HepG2 (cell line): ENCODE measurements around the gene PACC1. TPM values are rescaled to one million over a fixed set of nuclear protein-coding genes. Genes with fewer than 3 reads are reported as not detected.

Experiments
- ATAC-seq: fragments of 200-7000 bp; cut with Tn5 transposase; 3 replicates; pipeline ENCODE4 v1.9.1; 2020; ENCODE audit warnings: mild to moderate bottlenecking, moderate library complexity
- BruUV-seq: library from RNA; stranded (reverse); fragments of 400-500 nt; replicated peaks from 2 replicates; lab custom pipeline; 2021; lab: Mats Ljungman, UMichigan
- CTCF ChIA-PET: fragments of 300-600 bp; formaldehyde crosslinking; extraction: SDS; loops from one replicate; lab custom pipeline; 2021; ENCODE audit warnings: low total read pairs, inconsistent platforms, low intra/inter-chr PET ratio; lab: Yijun Ruan, JAX
- POLR2A ChIA-PET: fragments of 350-600 bp; sonication (Branson Sonifier 250); formaldehyde crosslinking; loops from one replicate; lab custom pipeline; 2020; ENCODE audit warnings: antibody characterized with exemption, inconsistent platforms; lab: Yijun Ruan, JAX
- DNase-seq: peaks from one replicate; pipeline ENCODE4 v3.0.0-alpha.2; 2015; ENCODE audit warnings: low spot score
- FAIRE-seq: peaks from 3 replicates; lab custom pipeline; 2011; peaks lifted over from hg19 to GRCh38; lab: Jason Lieb, UNC
- H2AFZ ChIP-seq: one replicate; pipeline ENCODE4 v1.6.1; 2011; ENCODE audit warnings: low read length, inconsistent platforms
- H3K27ac ChIP-seq: fragments of 300-600 bp; 3 replicates; pipeline ENCODE4 v1.8.0; 2011; ENCODE audit warnings: mixed run types, mild to moderate bottlenecking, mixed read lengths, low read length, inconsistent platforms; ENCODE audit not compliant: insufficient read depth; ENCODE audit errors: extremely low read length
- H3K27me3 ChIP-seq, 2 experiments: fragments of 200-600 bp in 1 of 2; 2 replicates in 1 of 2; 3 replicates in 1 of 2; pipeline versions ENCODE4 v1.6.0 to v1.8.0; 2011; ENCODE audit warnings: low read length in 2 of 2, mild to moderate bottlenecking in 2 of 2, moderate library complexity in 2 of 2, inconsistent platforms in 1 of 2; ENCODE audit not compliant: insufficient read depth in 2 of 2, control insufficient read depth in 1 of 2
- H3K36me3 ChIP-seq, 2 experiments: fragments of 200-600 bp in 1 of 2; replicated peaks in 1 of 2; 2 replicates in 1 of 2; 3 replicates in 1 of 2; pipeline versions ENCODE4 v1.5.1 to v1.8.0; 2011; ENCODE audit warnings: low read length in 2 of 2, inconsistent platforms in 1 of 2; ENCODE audit not compliant: insufficient read depth in 2 of 2, control insufficient read depth in 1 of 2
- H3K4me1 ChIP-seq: 2 replicates; pipeline ENCODE4 v1.5.1; 2012; ENCODE audit warnings: low read length, inconsistent platforms; ENCODE audit not compliant: insufficient read depth
- H3K4me2 ChIP-seq: 2 replicates; pipeline ENCODE4 v1.6.0; 2011; ENCODE audit warnings: low read depth, low read length, inconsistent platforms
- H3K4me3 ChIP-seq, 3 experiments: fragments of 200-600 bp in 1 of 3; sonication (generic), shearing (Covaris generic) in 1 of 3; replicated peaks in 1 of 3; 2 replicates each; pipeline ENCODE4 v1.5.1; 2011 to 2016; ENCODE audit warnings: low read length in 3 of 3, inconsistent platforms in 2 of 3, low read depth in 2 of 3, mild to moderate bottlenecking in 2 of 3, control low read depth in 1 of 3, mixed read lengths in 1 of 3; ENCODE audit not compliant: insufficient read depth in 1 of 3
- H3K79me2 ChIP-seq: one replicate; pipeline ENCODE4 v1.6.1; 2011; ENCODE audit warnings: low read length, inconsistent platforms; ENCODE audit not compliant: insufficient read depth
- H3K9ac ChIP-seq: 2 replicates; pipeline ENCODE4 v1.6.0; 2011; ENCODE audit warnings: mild to moderate bottlenecking, low read depth, low read length, inconsistent platforms; ENCODE audit not compliant: insufficient read depth
- H3K9me3 ChIP-seq: 2 replicates; pipeline ENCODE4 v1.5.1; 2012; ENCODE audit warnings: mild to moderate bottlenecking, low read length
- H4K20me1 ChIP-seq: 2 replicates; pipeline ENCODE4 v1.6.0; 2011; ENCODE audit warnings: inconsistent platforms, mild to moderate bottlenecking, low read length, moderate library complexity; ENCODE audit not compliant: insufficient read depth
- HDAC2 ChIP-seq: sonication (generic); formaldehyde crosslinking; IDR thresholded peaks from 2 replicates; pipeline ENCODE4 v1.4.0; 2020; ENCODE audit warnings: missing genetic modification reagents
- ZNF142 ChIP-seq: sonication (generic); formaldehyde crosslinking; IDR thresholded peaks from 2 replicates; pipeline ENCODE4 v1.4.0; 2020; ENCODE audit warnings: missing genetic modification reagents
- ZNF337 ChIP-seq: sonication (generic); formaldehyde crosslinking; IDR thresholded peaks from 2 replicates; pipeline ENCODE4 v1.5.1; 2020; ENCODE audit warnings: missing genetic modification reagents, low read depth, mild to moderate bottlenecking, borderline replicate concordance
- ZNF530 ChIP-seq: sonication (generic); formaldehyde crosslinking; IDR thresholded peaks from 2 replicates; pipeline ENCODE4 v1.5.0; 2020; ENCODE audit warnings: low read depth, mild to moderate bottlenecking, missing genetic modification reagents
- whole genome bisulfite sequencing: methylation state at CpG from one replicate; pipeline ENCODE4 v1.1.6; 2017; ENCODE audit warnings: low lambda C conversion rate; 5-methylcytosine and 5-hydroxymethylcytosine counted together
- in situ Hi-C: cut with HindIII; loops from 2 replicates; pipeline ENCODE4 v1.10.0; 2017; ENCODE audit warnings: low pct_unique_long_range_greater_than_20kb; ENCODE audit not compliant: extremely low pct_ligation_motif_present
- intact Hi-C: fragments of 100-400 bp; cut with micrococcal nuclease; formaldehyde crosslinking; loops from one replicate; pipeline ENCODE4 v1.10.0; 2022; ENCODE audit not compliant: unreplicated experiment
- polyA plus RNA-seq, 8 experiments: library from polyadenylated mRNA; depleted of rRNA in 3 of 8; stranded (reverse) in 7 of 8; unstranded in 1 of 8; fragments of >200 nt; fragmentation: Illumina TruSeq in 4 of 8; extraction: Trizol in 4 of 8; gene quantifications; 2 replicates each; pipeline versions ENCODE4 v1.2.1 to v1.2.3, GENCODE V29; 2011 to 2016; ENCODE audit warnings: low read depth in 4 of 8, missing spikeins in 1 of 8, mixed read lengths in 1 of 8; ENCODE audit not compliant: insufficient read depth in 1 of 8
- total RNA-seq, 5 experiments: library from RNA; depleted of rRNA; stranded (reverse); fragments of >200 nt; fragmentation: Illumina TruSeq; extraction: Trizol; gene quantifications; 2 replicates each; pipeline ENCODE4 v1.2.3, GENCODE V29; 2016; ENCODE audit warnings: low read depth in 1 of 5

PACC1 gene
- total and polyA plus RNA-seq, 2 of the 13 experiments (the other 11 are each of a cell fraction or from before 2014, with no cell fraction given) = 9.4 to 10.7 TPM

- TF ChIP-seq ZNF337 (CRISPR knock-in tag) (no peak), HDAC2 (no peak), ZNF142 (CRISPR knock-in tag) (no peak), ZNF530 (CRISPR knock-in tag) (no peak)
- in situ Hi-C loops = no loop called here
These were observed 13.6 kb downstream of the PACC1 start for GRCh38 chr1:212401042-212401441.

More at GRCh38 chr1:212401042-212401441, 13.6 kb downstream of the PACC1 start:
- Histone ChIP-seq H4K20me1 (no peaks in the 10 kb centered on the region), H3K9me3 (peaks cover 10% of the 10 kb centered on the region; the same call in 1 of the 2 replicates), H2AFZ (no peak overlapping the region), H3K27me3 (no peaks in the 10 kb centered on the region), H3K9ac (no peak overlapping the region), H3K4me1 (no peaks in the 10 kb centered on the region), H3K79me2 (no peaks in the 10 kb centered on the region), H3K4me2 (no peak overlapping the region), H3K27ac (no peak overlapping the region), H3K4me3 (no peak overlapping the region), H3K36me3 (peaks cover 3 to 13% of the 10 kb centered on the region in 2 experiments; a peak in 4 of 5 replicates)
- ATAC-seq (no peak), FAIRE-seq (no peak), DNase-seq (no peak)
- intact Hi-C loops = no loop called here
- no TSS peak for BruUV-seq
- WGBS = 100% methylated on average over 4 of the region's 4 CpGs
- ChIA-PET CTCF (no interaction called here), POLR2A (no interaction called here)
